ENCODE results near the gene S100A5. TPM values are rescaled to one million over a fixed set of nuclear protein-coding genes. Genes with fewer than 3 reads are reported as not detected.

The S100A5 gene
- total and polyA plus RNA-seq, 10 of the 15 experiments (the other 5 are each of a cell fraction or from before 2014, with no cell fraction given) = 0.47 to 0.75 (median 0.56) TPM; not detected in 6

- Histone ChIP-seq H3K4me3 (no peak overlapping the region), H3K27me3 (replicated peaks in 1 of 2; ENCODE audit: control insufficient read depth in 2 of 2, insufficient read depth in 2 of 2, low read length in 1 of 2) (no peaks in the 10 kb centered on the region), H3K79me2 (ENCODE audit: control insufficient read depth, insufficient read depth, low read length) (no peaks in the 10 kb centered on the region), H3K4me2 (ENCODE audit: control insufficient read depth, insufficient read depth) (no peak overlapping the region), H3K4me1 (ENCODE audit: control insufficient read depth, insufficient read depth, low read length) (peaks cover 15% of the 10 kb centered on the region), H3K36me3 (ENCODE audit: control insufficient read depth in 2 of 2, insufficient read depth in 2 of 2, low read length in 1 of 2) (no peaks in the 10 kb centered on the region), H2AFZ (ENCODE audit: control insufficient read depth, low read depth, low read length) (no peak overlapping the region), H3K9me3 (replicated peaks; ENCODE audit: control insufficient read depth, insufficient read depth, low read length) (no peaks in the 10 kb centered on the region), H4K20me1 (ENCODE audit: control insufficient read depth, insufficient read depth) (no peaks in the 10 kb centered on the region), H3K27ac (ENCODE audit: control insufficient read depth, insufficient read depth) (no peak overlapping the region), H3K9ac (ENCODE audit: control insufficient read depth, insufficient read depth, low read length) (no peak overlapping the region)
- DNase-seq (ENCODE audit: low read depth, low spot score) (no peak), FAIRE-seq (no peak), ATAC-seq (no peak)
- in situ Hi-C loops (cut with MboI) (loop anchor here (5.0 kb wide), 1 partner anchor 56 kb away; no protein-coding TSS in a partner anchor), intact Hi-C loops (cut with micrococcal nuclease; ENCODE audit: unreplicated experiment) (no loop called here)
- 55% methylated on average over 6 of the region's 6 CpGs for WGBS (ENCODE audit: insufficient coverage, insufficient replicate concordance, low lambda C conversion rate, missing lambda C conversion rate)
- ChIA-PET POLR2A (interaction anchor here (4.1 kb wide), 1 partner anchor 18 kb away, joined by 34 read pairs; the partner anchor contains the start of gene S100A4), SMC1A (ENCODE audit: uncharacterized antibody, unreplicated experiment) (interaction anchor here (1.0 to 4.0 kb wide), 4 partner anchors 18 to 70 kb away, joined by 3 to 18 read pairs (median 10); partner anchors contain the start of genes CHTOP and S100A4), RAD21 (ENCODE audit: unreplicated experiment) (interaction anchor here (0.6 to 1.2 kb wide), 3 partner anchors 9 to 730 kb away, joined by 3 to 4 read pairs (median 3); no protein-coding TSS in a partner anchor), CTCF (interaction anchor here (4.4 to 8.3 kb wide), 2 partner anchors 29 to 52 kb away, joined by 21 to 113 read pairs; partner anchors contain the start of gene S100A6)
- no TSS peak for BruUV-seq (replicated peaks)
- TF ChIP-seq, protein P1, sequence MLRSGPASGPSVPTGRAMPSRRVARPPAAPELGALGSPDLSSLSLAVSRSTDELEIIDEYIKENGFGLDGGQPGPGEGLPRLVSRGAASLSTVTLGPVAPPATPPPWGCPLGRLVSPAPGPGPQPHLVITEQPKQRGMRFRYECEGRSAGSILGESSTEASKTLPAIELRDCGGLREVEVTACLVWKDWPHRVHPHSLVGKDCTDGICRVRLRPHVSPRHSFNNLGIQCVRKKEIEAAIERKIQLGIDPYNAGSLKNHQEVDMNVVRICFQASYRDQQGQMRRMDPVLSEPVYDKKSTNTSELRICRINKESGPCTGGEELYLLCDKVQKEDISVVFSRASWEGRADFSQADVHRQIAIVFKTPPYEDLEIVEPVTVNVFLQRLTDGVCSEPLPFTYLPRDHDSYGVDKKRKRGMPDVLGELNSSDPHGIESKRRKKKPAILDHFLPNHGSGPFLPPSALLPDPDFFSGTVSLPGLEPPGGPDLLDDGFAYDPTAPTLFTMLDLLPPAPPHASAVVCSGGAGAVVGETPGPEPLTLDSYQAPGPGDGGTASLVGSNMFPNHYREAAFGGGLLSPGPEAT (IDR thresholded peaks at IDR 0.05; ENCODE audit: low read depth) = no peak
- TF ChIP-seq HSF1 (IDR thresholded peaks at IDR 0.05; ENCODE audit: low read depth, low read length) (no peak), SUPT20H (IDR thresholded peaks at IDR 0.05; ENCODE audit: borderline replicate concordance, control insufficient read depth, low read depth, low read length) (no peak), TBL1XR1 (IDR thresholded peaks at IDR 0.05; ENCODE audit: low read depth, low read length) (no peak), ELK1 (IDR thresholded peaks at IDR 0.05; ENCODE audit: low read depth, low read length) (no peak), PML (IDR thresholded peaks at IDR 0.05; ENCODE audit: low read length) (no peak), REST (IDR thresholded peaks at IDR 0.05; ENCODE audit: low read depth, low read length) (no peak), TCF12 (IDR thresholded peaks at IDR 0.05; ENCODE audit: low read depth, low read length) (no peak), FOXM1 (IDR thresholded peaks at IDR 0.05; ENCODE audit: low read depth, low read length) (no peak), YBX1 (IDR thresholded peaks at IDR 0.05) (no peak), SIN3A (IDR thresholded peaks at IDR 0.05; ENCODE audit: low read depth, low read length) (no peak)
- TF ChIP-seq, protein P2, sequence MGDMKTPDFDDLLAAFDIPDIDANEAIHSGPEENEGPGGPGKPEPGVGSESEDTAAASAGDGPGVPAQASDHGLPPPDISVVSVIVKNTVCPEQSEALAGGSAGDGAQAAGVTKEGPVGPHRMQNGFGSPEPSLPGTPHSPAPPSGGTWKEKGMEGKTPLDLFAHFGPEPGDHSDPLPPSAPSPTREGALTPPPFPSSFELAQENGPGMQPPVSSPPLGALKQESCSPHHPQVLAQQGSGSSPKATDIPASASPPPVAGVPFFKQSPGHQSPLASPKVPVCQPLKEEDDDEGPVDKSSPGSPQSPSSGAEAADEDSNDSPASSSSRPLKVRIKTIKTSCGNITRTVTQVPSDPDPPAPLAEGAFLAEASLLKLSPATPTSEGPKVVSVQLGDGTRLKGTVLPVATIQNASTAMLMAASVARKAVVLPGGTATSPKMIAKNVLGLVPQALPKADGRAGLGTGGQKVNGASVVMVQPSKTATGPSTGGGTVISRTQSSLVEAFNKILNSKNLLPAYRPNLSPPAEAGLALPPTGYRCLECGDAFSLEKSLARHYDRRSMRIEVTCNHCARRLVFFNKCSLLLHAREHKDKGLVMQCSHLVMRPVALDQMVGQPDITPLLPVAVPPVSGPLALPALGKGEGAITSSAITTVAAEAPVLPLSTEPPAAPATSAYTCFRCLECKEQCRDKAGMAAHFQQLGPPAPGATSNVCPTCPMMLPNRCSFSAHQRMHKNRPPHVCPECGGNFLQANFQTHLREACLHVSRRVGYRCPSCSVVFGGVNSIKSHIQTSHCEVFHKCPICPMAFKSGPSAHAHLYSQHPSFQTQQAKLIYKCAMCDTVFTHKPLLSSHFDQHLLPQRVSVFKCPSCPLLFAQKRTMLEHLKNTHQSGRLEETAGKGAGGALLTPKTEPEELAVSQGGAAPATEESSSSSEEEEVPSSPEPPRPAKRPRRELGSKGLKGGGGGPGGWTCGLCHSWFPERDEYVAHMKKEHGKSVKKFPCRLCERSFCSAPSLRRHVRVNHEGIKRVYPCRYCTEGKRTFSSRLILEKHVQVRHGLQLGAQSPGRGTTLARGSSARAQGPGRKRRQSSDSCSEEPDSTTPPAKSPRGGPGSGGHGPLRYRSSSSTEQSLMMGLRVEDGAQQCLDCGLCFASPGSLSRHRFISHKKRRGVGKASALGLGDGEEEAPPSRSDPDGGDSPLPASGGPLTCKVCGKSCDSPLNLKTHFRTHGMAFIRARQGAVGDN (IDR thresholded peaks at IDR 0.05) = no peak
These were observed 22.8 kb upstream of the S100A5 start for GRCh38 chr1:153563483-153563901.

Data from GM12878 (cell line).